Measurements from ENCODE around the gene MAOA.
"Not testable (repeated sequence)": the region's sequence is repeated elsewhere in the genome, so short reads cannot be mapped to it uniquely, and the experiment has no call there.

MAOA gene

GRCh38 chrX:43656005-43656494 is at the start of gene MAOA:
MAOA (plus strand) TSS chrX:43656299; CDS start chrX:43656342, 43 bp downstream.
- intact Hi-C loops (cut with DNase I; ENCODE audit: low total_unique reads): loop anchor here (5.0 to 10.0 kb wide), 3 partner anchors 49 to 86 kb away; no protein-coding TSS in a partner anchor
- Histone ChIP-seq H3K9me3 (no peaks in the 10 kb centered on the region), H3K36me3 (no peaks in the 10 kb centered on the region), H3K27ac (peak within 1 kb of the TSS; percentile 84 to 93), H3K4me3 (peak within 1 kb of the TSS; percentile 90 to 93), H3K27me3 (no peaks in the 10 kb centered on the region), H3K4me1 (peaks cover 0 to 13% (median 0%) of the 10 kb centered on the region in 4 donors)
- no peak for TF ChIP-seq CTCF (IDR thresholded peaks at IDR 0.05)
- DNase-seq: peak; percentile 95

- Histone ChIP-seq H3K9me3 (peaks cover 0 to 4% (median 0%) of the 10 kb centered on the region in 3 donors), H3K36me3 (no peaks in the 10 kb centered on the region), H3K27me3 (no peaks in the 10 kb centered on the region), H3K4me1 (no peaks in the 10 kb centered on the region), H3K27ac (no peak overlapping the region), H3K4me3 (no peak overlapping the region)
- TF ChIP-seq CTCF (IDR thresholded peaks at IDR 0.05): no peak
- intact Hi-C loops (cut with DNase I; ENCODE audit: low total_unique reads): no loop called here
- DNase-seq: no peak
Measured at GRCh38 chrX:43612400-43612799, 43.7 kb upstream of the MAOA start.

- peaks cover 0 to 4% (median 0%) of the 10 kb centered on the region in 3 donors for H3K9me3 ChIP-seq
- intact Hi-C loops (cut with DNase I; ENCODE audit: low total_unique reads): no loop called here
- DNase-seq: no peak
- TF ChIP-seq CTCF (IDR thresholded peaks at IDR 0.05): no peak
- H3K36me3 ChIP-seq: no peaks in the 10 kb centered on the region
- no peaks in the 10 kb centered on the region for H3K27me3 ChIP-seq
- no peak overlapping the region for H3K4me3 ChIP-seq
- H3K27ac ChIP-seq: no peak overlapping the region
- no peaks in the 10 kb centered on the region for H3K4me1 ChIP-seq
Measured at GRCh38 chrX:43615660-43616059, 40.4 kb upstream of the MAOA start.

- DNase-seq: no peak
- Histone ChIP-seq H3K4me1 (no peaks in the 10 kb centered on the region), H3K9me3 (no peaks in the 10 kb centered on the region), H3K36me3 (no peaks in the 10 kb centered on the region), H3K27me3 (no peaks in the 10 kb centered on the region), H3K27ac (no peak overlapping the region), H3K4me3 (no peak overlapping the region)
- intact Hi-C loops (cut with DNase I; ENCODE audit: low total_unique reads): no loop called here
- TF ChIP-seq CTCF (IDR thresholded peaks at IDR 0.05): no peak
Measured at GRCh38 chrX:43618366-43619205, 37.5 kb upstream of the MAOA start.

GRCh38 chrX:43619861-43620260 is 36.2 kb upstream of the MAOA start:
- H3K36me3 ChIP-seq; intact Hi-C loops (cut with DNase I; ENCODE audit: low total_unique reads); H3K27ac ChIP-seq; H3K4me3 ChIP-seq; H3K9me3 ChIP-seq; H3K4me1 ChIP-seq; DNase-seq; H3K27me3 ChIP-seq: not testable (repeated sequence)

GRCh38 chrX:43627147-43627546 is 29.0 kb upstream of the MAOA start:
- DNase-seq: no peak
- H3K4me1 ChIP-seq: peaks cover 0 to 9% (median 0%) of the 10 kb centered on the region in 4 donors

More at GRCh38 chrX:43627147-43627546, 29.0 kb upstream of the MAOA start:
- no peak for TF ChIP-seq CTCF (IDR thresholded peaks at IDR 0.05)
- no peaks in the 10 kb centered on the region for H3K36me3 ChIP-seq
- intact Hi-C loops (cut with DNase I; ENCODE audit: low total_unique reads): loop anchor here (5.0 kb wide), 1 partner anchor 175 kb away; no protein-coding TSS in a partner anchor
- no peak overlapping the region for H3K4me3 ChIP-seq
- H3K9me3 ChIP-seq: no peaks in the 10 kb centered on the region
- H3K27ac ChIP-seq: no peak overlapping the region
- no peaks in the 10 kb centered on the region for H3K27me3 ChIP-seq

Measured in tibial artery (tissue), 4 donors.